Measurements from ENCODE around the gene HRH2. TPM values are rescaled to one million over a fixed set of nuclear protein-coding genes. Genes with fewer than 3 reads are reported as not detected.

Gene HRH2
- total RNA-seq, 1 donor from 2014 or later = 1.2 TPM

DNA sequence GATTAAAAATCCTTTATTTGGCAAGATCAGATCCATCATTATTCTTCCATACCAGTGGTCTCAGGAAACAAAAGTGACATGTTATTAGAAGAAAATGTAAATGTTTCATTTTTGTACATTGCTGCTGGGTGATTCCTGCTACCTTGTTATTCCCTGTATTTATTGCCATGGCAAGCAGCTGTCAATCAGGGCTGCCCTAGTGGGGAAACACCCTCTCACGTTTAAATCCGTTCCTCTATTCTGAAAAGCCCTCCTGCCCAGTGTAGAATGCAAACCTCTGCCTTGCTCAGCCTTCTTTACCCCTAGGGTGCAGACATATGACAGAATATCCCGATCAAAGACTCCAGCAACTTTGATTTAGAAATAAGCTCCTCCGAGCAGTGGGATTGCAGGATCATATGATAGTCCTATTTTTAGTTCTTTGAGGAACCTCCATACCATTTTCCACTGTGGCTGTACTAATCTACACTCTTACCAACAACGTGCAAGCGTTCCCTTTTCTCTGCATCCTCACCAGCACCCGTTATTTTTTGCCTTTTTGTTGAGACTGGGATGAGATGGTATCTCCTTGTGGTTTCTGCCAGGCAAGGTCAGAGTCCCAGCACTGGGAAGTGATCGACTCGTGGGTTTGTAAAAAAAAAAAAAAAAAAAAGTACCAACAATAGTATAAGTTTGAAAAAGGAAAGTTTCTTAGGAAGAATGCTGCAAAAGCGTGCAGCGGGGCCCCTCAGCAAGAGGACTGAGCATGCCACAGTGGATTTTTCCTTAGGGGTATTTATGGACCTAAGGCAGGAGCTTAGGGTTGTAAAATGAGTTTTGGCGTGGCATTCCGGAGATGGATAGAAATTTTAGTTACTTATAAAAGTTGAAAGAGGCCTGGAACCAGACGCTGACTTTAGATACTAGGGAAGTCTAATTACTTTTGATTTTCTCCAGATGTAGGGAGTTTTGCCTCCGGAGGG is 66.7 kb downstream of the HRH2 start:
- peaks cover 4% of the 10 kb centered on the region for H3K4me1 Mint-ChIP-seq (ENCODE audit: low read depth)
- no peak overlapping the region for H3K4me3 Mint-ChIP-seq (ENCODE audit: low read depth)
- H3K9me3 Mint-ChIP-seq (ENCODE audit: low read depth) = no peaks in the 10 kb centered on the region
- no peak overlapping the region for H3K27ac Mint-ChIP-seq
- H3K27me3 Mint-ChIP-seq = peaks cover 26% of the 10 kb centered on the region
- no peak for DNase-seq (ENCODE audit: low spot score, unreplicated experiment)
- TF ChIP-seq, protein P1, sequence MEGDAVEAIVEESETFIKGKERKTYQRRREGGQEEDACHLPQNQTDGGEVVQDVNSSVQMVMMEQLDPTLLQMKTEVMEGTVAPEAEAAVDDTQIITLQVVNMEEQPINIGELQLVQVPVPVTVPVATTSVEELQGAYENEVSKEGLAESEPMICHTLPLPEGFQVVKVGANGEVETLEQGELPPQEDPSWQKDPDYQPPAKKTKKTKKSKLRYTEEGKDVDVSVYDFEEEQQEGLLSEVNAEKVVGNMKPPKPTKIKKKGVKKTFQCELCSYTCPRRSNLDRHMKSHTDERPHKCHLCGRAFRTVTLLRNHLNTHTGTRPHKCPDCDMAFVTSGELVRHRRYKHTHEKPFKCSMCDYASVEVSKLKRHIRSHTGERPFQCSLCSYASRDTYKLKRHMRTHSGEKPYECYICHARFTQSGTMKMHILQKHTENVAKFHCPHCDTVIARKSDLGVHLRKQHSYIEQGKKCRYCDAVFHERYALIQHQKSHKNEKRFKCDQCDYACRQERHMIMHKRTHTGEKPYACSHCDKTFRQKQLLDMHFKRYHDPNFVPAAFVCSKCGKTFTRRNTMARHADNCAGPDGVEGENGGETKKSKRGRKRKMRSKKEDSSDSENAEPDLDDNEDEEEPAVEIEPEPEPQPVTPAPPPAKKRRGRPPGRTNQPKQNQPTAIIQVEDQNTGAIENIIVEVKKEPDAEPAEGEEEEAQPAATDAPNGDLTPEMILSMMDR (IDR thresholded peaks at IDR 0.05; ENCODE audit: unreplicated experiment) = no peak
- H3K36me3 Mint-ChIP-seq (ENCODE audit: insufficient read depth) = no peaks in the 10 kb centered on the region

GRCh38 chr5:175728316-175728715 is 70.4 kb downstream of the HRH2 start:
- no peak for DNase-seq (ENCODE audit: low spot score, unreplicated experiment)
- H3K36me3 Mint-ChIP-seq (ENCODE audit: insufficient read depth) = no peaks in the 10 kb centered on the region
- H3K27ac Mint-ChIP-seq = no peak overlapping the region
- no peak overlapping the region for H3K4me3 Mint-ChIP-seq (ENCODE audit: low read depth)
- peaks cover 33% of the 10 kb centered on the region for H3K27me3 Mint-ChIP-seq
- H3K4me1 Mint-ChIP-seq (ENCODE audit: low read depth) = peaks cover 6% of the 10 kb centered on the region
- TF ChIP-seq, protein P1 (IDR thresholded peaks at IDR 0.05; ENCODE audit: unreplicated experiment) = no peak
- H3K9me3 Mint-ChIP-seq (ENCODE audit: low read depth) = no peaks in the 10 kb centered on the region

DNA sequence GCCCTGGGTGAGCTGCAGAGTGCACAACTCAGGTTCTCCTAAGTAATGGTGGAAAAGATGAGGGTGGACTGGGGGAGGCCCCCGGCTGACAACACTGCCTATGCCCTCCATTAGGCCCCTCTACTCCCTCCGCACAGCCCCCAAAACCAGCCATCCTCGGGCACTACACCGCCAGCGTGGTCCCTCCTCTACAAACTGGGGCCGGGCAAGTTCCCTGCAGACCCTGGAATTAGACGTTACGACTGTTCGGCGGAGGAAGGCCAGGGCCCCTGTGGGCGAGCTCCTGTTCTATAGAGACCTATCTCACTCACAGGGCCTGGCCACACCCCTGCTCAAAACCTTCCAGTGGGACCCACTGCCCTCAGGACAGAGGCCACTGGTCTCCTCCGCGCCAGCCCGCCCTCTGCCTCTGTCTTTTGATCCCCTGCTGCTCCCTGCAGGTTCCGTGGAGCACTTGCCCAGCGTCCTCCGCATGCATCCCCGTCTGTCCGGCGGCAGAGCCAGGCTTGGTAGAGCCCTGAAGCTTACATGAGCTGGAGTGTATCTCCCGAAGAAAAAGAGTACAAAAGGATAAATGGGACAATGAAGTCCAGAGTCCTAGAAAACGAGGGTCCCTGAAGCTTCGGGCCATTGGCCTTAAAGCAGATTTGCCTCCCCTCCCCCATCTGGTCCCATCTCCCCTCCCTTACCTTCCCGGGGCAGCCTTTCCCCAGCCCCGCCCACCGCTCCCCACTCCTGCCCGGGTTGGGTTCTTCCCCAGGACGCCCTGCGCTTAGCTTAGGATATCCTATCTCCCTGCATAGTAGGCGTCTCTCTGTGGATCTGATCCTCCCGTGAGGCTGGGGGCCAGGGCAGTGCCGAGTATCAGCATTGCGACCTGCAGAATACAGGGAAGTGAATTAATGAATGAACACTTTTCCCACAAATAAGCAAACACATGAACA is 71.3 kb downstream of the HRH2 start:
- Mint-ChIP-seq H3K36me3 (ENCODE audit: insufficient read depth) (no peaks in the 10 kb centered on the region), H3K4me1 (ENCODE audit: low read depth) (peaks cover 6% of the 10 kb centered on the region), H3K9me3 (ENCODE audit: low read depth) (no peaks in the 10 kb centered on the region), H3K4me3 (ENCODE audit: low read depth) (peak overlapping the region; percentile 12), H3K27ac (peak overlapping the region; percentile 41), H3K27me3 (peaks cover 41% of the 10 kb centered on the region)
- DNase-seq (ENCODE audit: low spot score, unreplicated experiment) = peak; percentile 29
- TF ChIP-seq, protein P1 (IDR thresholded peaks at IDR 0.05; ENCODE audit: unreplicated experiment) = peak; percentile 59

- peaks cover 6% of the 10 kb centered on the region for H3K4me1 Mint-ChIP-seq (ENCODE audit: low read depth)
- peaks cover 39% of the 10 kb centered on the region for H3K27me3 Mint-ChIP-seq
- H3K9me3 Mint-ChIP-seq (ENCODE audit: low read depth) = no peaks in the 10 kb centered on the region
- TF ChIP-seq, protein P1 (IDR thresholded peaks at IDR 0.05; ENCODE audit: unreplicated experiment) = peak; percentile 96
- H3K27ac Mint-ChIP-seq = no peak overlapping the region
- H3K4me3 Mint-ChIP-seq (ENCODE audit: low read depth) = peak overlapping the region; percentile 12
- no peaks in the 10 kb centered on the region for H3K36me3 Mint-ChIP-seq (ENCODE audit: insufficient read depth)
- DNase-seq (ENCODE audit: low spot score, unreplicated experiment) = peak; percentile 99
These were observed 72.0 kb downstream of the HRH2 start for GRCh38 chr5:175729829-175730277.

DNA sequence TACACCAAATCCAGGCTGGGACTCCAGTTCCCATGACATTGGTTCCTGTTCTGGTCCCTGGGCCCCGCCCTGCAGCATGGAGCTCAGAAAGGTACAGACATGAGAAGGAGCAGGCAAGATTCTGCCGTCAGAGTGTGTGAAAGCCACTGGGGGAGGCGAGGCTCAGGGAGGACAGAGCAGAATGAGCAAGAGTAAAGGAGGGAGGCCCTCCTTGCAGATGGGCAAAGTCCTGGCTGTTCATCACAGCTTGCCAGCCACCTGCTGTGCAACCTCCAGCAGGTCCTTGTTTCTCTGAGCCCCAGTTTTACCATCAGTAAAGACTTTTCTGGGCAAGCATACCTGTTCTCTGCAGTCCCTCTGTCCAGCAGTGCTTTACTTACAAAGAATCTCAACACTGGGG is 73.3 kb downstream of the HRH2 start:
- peaks cover 6% of the 10 kb centered on the region for H3K4me1 Mint-ChIP-seq (ENCODE audit: low read depth)
- no peaks in the 10 kb centered on the region for H3K36me3 Mint-ChIP-seq (ENCODE audit: insufficient read depth)
- TF ChIP-seq, protein P1 (IDR thresholded peaks at IDR 0.05; ENCODE audit: unreplicated experiment) = no peak
- DNase-seq (ENCODE audit: low spot score, unreplicated experiment) = no peak
- H3K27me3 Mint-ChIP-seq = peaks cover 37% of the 10 kb centered on the region
- no peaks in the 10 kb centered on the region for H3K9me3 Mint-ChIP-seq (ENCODE audit: low read depth)
- no peak overlapping the region for H3K27ac Mint-ChIP-seq
- H3K4me3 Mint-ChIP-seq (ENCODE audit: low read depth) = no peak overlapping the region

Measured in progenitor cell of endocrine pancreas (in vitro differentiated cells).